ENCODE results near the gene DBF4. TPM values are rescaled to one million over a fixed set of nuclear protein-coding genes. Genes with fewer than 3 reads are reported as not detected.
A peak's percentile ranks its signal among the peaks of the same experiment; 100 is the strongest.

Gene DBF4
- total and polyA plus RNA-seq, 2 of the 13 experiments (the other 11 are each of a cell fraction or from before 2014, with no cell fraction given), result 5.0 to 64.4 TPM

- no peak for TF ChIP-seq TFDP1 (CRISPR knock-in tag; IDR thresholded peaks at IDR 0.05; ENCODE audit: borderline replicate concordance)
- peak; percentile 83 for TF ChIP-seq ZNF7 (CRISPR knock-in tag; IDR thresholded peaks at IDR 0.05)
- TF ChIP-seq ZNF253 (CRISPR knock-in tag; IDR thresholded peaks at IDR 0.05; ENCODE audit: borderline replicate concordance), result peak; percentile 54; the same call in 1 of the 2 replicates
- TF ChIP-seq MLX (CRISPR knock-in tag; IDR thresholded peaks at IDR 0.05), result no peak
- no peak for TF ChIP-seq RBAK (CRISPR knock-in tag; IDR thresholded peaks at IDR 0.05)
- peak; percentile 41; the same call in 1 of the 2 replicates for TF ChIP-seq MED13 (CRISPR knock-in tag; IDR thresholded peaks at IDR 0.05)
- TF ChIP-seq ZNF746 (CRISPR knock-in tag; IDR thresholded peaks at IDR 0.05), result no peak
- peak; percentile 43 for TF ChIP-seq RAD21 (CRISPR knock-in tag; IDR thresholded peaks at IDR 0.05)
- no peak for TF ChIP-seq CREM (IDR thresholded peaks at IDR 0.05)
- no peak for TF ChIP-seq CREM (CRISPR knock-in tag; IDR thresholded peaks at IDR 0.05)
- TF ChIP-seq ZNF496 (CRISPR knock-in tag; IDR thresholded peaks at IDR 0.05; ENCODE audit: insufficient replicate concordance), result no peak
- no peak for TF ChIP-seq ZFYVE20 (CRISPR knock-in tag; IDR thresholded peaks at IDR 0.05; ENCODE audit: borderline replicate concordance, low read depth)
- TF ChIP-seq ZNF564 (CRISPR knock-in tag; IDR thresholded peaks at IDR 0.05), result no peak
- 0 out of 2 replicates have a peak, but pooled peaks have one; percentile 52 for TF ChIP-seq NCOA1 (CRISPR knock-in tag; IDR thresholded peaks at IDR 0.05)
- TF ChIP-seq KDM2A (CRISPR knock-in tag; IDR thresholded peaks at IDR 0.05; ENCODE audit: borderline replicate concordance, low read depth), result 0 out of 2 replicates have a peak, but pooled peaks have one; percentile 43
- TF ChIP-seq ZNF333 (CRISPR knock-in tag; IDR thresholded peaks at IDR 0.05; ENCODE audit: borderline replicate concordance), result peak; percentile 36; the same call in 1 of the 2 replicates
- no peak for TF ChIP-seq BRD4 (CRISPR knock-in tag; IDR thresholded peaks at IDR 0.05)
- TF ChIP-seq HOXA5 (CRISPR knock-in tag; IDR thresholded peaks at IDR 0.05), result 0 out of 2 replicates have a peak, but pooled peaks have one; percentile 24
- TF ChIP-seq MTA1 (CRISPR knock-in tag; IDR thresholded peaks at IDR 0.05; ENCODE audit: borderline replicate concordance), result no peak
- 0 out of 2 replicates have a peak, but pooled peaks have one; percentile 33 for TF ChIP-seq IKZF5 (CRISPR knock-in tag; IDR thresholded peaks at IDR 0.05)
- TF ChIP-seq ZNF10 (CRISPR knock-in tag; IDR thresholded peaks at IDR 0.05; ENCODE audit: borderline replicate concordance, low read depth), result no peak
- TF ChIP-seq PCBP2 (optimal IDR thresholded peaks at IDR 0.05; ENCODE audit: low read depth, low read length, poor library complexity, severe bottlenecking), result no peak
- 0 out of 2 replicates have a peak, but pooled peaks have one; percentile 15 for TF ChIP-seq CTCF (CRISPR knock-in tag; IDR thresholded peaks at IDR 0.05)
- no peak for TF ChIP-seq ZNF614 (CRISPR knock-in tag; IDR thresholded peaks at IDR 0.05; ENCODE audit: borderline replicate concordance)
- no peak for TF ChIP-seq PHF5A (CRISPR knock-in tag; IDR thresholded peaks at IDR 0.05; ENCODE audit: low read depth, unreplicated experiment)
- TF ChIP-seq ZNF780A (CRISPR knock-in tag; IDR thresholded peaks at IDR 0.05), result no peak
These were observed 898 bp upstream of the DBF4 start (continued) for GRCh38 chr7:87875151-87876039.
